ENCODE measurements around the gene KCNQ4.
A peak's percentile ranks its signal among the peaks of the same experiment; 100 is the strongest.

Gene KCNQ4

GRCh38 chr1:40842207-40842606, 58.6 kb downstream of the KCNQ4 start:
- no peak for DNase-seq

- no peak for DNase-seq
Observed at GRCh38 chr1:40842691-40843090, 59.1 kb downstream of the KCNQ4 start.

DNA sequence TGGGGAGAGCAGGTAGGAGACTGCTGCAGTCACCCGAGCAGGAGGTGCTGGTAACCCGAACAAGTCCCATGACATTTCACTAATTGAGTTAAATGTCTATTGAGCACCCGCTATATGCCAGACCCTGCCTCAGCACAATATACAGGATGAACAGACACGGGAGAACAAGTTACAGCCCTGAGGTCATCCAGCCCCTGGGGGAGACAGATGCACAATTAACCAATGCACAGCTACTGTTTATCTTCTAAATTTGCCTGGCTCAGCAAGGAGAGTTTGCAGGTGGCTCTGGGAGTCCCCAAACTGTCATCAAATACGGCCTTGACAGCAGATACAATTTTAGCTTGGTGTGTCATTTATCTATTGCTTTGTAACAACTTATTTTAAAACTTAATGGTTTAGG, 60.5 kb downstream of the KCNQ4 start:
- no peak for DNase-seq

- no peak for DNase-seq
Observed at GRCh38 chr1:40844887-40845878, 61.6 kb downstream of the KCNQ4 start.

DNA sequence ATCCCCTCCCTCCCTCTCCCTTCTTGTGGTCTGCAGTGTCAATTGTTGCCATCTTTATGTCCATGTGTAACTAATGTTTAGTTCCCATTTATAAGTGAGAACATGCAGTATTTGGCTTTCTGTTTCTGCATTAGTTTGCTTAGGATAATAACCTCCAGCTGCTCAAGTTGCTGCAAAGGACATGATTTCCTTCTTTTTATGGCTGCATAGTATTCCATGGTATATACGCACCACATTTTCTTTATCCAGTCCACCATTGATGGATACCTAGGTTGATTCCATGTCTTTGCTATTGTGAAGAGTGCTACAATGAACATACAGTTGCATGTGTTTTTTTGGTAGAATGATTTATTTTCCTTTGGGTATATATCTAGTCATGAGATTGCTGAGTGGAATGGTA, 62.3 kb downstream of the KCNQ4 start:
- no peak for DNase-seq

GRCh38 chr1:40847023-40847745, 63.6 kb downstream of the KCNQ4 start:
- DNase-seq, result no peak

GRCh38 chr1:40848530-40849189, 65.1 kb downstream of the KCNQ4 start:
- DNase-seq, result peak; percentile 67

- DNase-seq, result peak; percentile 51
Observed at GRCh38 chr1:40849801-40850592, 66.4 kb downstream of the KCNQ4 start.

DNA sequence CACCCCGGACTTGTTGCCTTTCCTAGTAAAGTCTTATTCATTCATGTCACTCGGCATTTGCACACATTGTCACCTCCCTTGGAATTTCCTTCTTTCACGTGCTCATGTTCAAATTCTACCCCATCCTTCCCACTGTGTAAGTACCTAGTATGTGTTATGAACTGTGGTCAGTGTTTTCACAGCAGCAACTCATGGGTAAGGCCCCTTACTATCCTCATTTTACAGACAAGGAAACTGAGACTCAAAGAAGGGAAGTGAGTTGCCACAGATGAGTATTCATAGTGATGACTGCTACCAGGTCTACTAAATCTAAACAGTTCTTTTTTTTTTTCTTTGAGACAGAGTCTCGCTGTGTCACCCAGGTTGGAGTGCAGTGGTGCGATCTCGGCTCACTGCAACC, 68.1 kb downstream of the KCNQ4 start:
- DNase-seq, result no peak

- DNase-seq, result no peak
Observed at GRCh38 chr1:40853113-40853884, 69.7 kb downstream of the KCNQ4 start.

GRCh38 chr1:40853885-40854170, 70.2 kb downstream of the KCNQ4 start:
- DNase-seq, result no peak

DNA sequence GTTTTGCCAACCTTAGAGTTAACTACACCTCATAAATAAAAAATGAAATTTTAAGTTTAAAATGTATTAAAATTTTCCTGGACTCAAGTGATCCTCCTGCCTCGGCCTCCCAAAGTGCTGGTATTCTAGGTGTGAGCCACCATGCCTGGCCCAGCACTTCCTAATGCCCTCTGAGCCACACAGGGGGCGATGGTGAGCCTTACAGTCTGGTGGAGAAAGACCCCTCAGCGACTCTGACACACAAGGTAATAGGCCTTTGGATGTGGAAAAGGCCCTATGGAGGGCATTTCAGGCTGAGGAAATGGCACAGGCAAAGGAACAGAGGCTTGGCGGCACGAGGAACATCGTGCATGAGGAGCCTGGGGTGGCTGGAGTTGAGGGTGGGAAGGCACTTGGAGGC, 71.9 kb downstream of the KCNQ4 start:
- DNase-seq, result no peak

DNA sequence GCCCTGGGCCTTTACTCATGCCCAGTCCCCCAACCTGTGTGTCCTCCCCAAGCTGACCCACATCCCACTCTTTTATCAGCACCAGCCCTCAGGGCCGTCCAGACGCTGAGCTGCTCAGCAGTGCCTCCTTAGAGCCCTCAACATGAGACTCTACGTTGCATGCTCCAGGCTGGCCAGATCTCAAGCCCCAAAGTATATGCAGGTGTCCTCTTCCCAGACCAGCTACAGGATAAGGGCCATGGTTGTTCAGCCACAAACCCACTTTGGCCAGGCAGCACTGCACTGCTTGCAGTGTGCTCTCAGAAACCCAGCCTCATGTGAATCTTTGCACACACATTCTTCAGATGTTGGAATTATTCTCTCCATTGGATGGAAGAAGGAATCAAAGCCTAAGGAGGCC, 72.5 kb downstream of the KCNQ4 start:
- no peak for DNase-seq

GRCh38 chr1:40856656-40857302, 73.2 kb downstream of the KCNQ4 start:
- no peak for DNase-seq

DNA sequence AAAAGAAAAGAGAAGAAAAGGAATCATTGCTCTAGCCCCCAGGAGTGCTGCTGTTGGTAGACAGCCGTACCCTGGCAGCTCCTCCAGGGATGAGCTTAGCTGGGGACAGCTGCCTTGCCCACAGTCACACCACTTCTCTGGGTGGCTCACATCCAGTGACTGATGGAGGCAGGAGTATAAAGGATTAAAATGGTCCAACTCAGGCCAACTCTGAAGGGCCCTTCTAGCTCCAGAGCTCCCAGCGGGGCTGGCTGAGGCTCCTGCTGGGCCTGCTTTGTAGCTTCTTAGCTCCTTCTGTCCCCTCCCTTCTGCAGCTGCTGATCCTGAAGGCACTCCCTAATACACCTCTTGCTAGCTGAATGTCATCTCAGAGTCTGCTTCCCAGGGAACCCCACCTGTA, 74.2 kb downstream of the KCNQ4 start:
- no peak for DNase-seq

DNA sequence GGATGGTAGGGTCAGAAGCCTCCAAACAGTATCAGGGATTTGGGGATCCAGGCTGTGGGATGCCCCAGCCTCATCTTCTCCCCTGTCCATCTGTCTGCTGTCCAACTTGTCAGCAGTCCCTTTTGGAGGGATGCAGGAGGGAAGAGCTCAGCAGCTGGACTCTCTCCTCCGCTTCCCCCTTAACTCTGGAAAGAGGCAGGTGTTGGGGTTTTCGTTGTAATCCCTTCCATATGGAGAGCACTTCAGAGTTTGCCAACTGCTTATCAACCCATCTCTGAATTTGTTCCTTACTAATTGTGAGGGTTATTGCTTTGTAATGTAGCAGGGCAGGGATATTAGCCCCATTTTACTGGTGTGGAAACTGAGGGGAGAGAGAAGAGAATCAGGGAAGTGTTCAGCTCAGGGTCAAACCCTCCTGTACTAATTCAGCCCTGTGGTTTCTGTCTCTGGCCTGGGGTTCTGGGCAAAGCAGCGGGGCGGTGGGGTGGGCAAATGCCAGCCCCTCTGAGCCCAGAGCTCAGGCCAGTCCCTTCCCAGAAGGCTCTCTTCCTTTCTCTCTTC, 75.3 kb downstream of the KCNQ4 start:
- no peak for DNase-seq

DNA sequence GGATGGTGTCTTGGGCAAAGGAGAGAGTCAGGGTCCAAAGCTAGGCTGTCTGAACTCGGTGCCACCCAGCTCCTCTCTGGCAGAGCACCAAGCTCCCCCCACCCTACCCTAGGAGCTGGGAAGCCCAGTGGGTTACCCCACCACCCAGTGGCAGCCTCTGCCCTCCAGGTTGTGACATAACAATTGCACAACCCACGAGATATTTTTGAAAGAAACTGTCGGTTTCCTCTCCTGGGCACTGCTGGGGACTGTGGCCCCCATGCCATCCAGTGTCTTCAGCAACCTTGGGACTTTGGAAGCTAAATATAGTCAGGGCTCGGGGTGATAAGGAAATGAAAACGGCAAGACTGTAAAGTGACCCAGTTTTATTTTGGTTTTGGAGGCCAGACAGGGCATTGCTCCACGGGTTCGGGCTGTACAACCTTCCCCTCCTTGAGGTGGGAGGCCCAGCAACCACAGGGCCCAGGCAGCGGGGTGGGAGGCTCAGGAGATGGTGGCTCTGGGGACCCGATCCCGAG, 77.2 kb downstream of the KCNQ4 start:
- DNase-seq, result no peak

- peak; percentile 44 for DNase-seq
Observed at GRCh38 chr1:40861224-40862003, 77.8 kb downstream of the KCNQ4 start.

- DNase-seq, result peak; percentile 90
Observed at GRCh38 chr1:40862008-40862863, 78.6 kb downstream of the KCNQ4 start, which contains the start of gene CITED4. Gene CITED4 (minus strand): TSS chr1:40862363. CDS start chr1:40862127, 236 bp downstream.

Data from fibroblast of skin of abdomen (primary cell).